HG02970 (cell line): ENCODE data around the gene FUT8.

Experiments used
- ATAC-seq: cut with Tn5 transposase; IDR thresholded peaks from one replicate; pipeline ENCODE4 v1.9.1; 2021; ENCODE audit warnings: mild to moderate bottlenecking, moderate library complexity, moderate number of reproducible peaks; ENCODE audit not compliant: unreplicated experiment, low FRiP score

Gene FUT8

DNA sequence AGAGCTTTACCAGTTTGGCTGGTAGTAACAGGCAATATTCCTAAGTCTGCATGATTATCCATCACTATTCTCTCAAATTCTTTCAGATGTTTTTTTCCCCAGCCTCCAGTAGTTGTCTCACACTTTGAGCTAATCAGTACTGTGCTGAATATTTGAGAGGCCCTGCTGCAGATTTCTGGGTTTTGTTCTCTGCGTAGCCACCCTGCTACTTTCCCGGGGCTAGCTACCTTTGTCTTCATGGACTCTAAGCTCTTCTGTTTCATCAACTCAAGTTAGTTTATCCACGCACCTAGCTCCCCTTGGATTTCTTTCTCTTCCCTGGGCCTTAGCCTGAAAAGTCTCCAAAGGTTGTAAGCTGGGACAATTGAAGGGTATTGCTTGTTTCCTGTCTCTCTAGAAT lies 73.0 kb downstream of the FUT8 start:
- ATAC-seq, result no peak

DNA sequence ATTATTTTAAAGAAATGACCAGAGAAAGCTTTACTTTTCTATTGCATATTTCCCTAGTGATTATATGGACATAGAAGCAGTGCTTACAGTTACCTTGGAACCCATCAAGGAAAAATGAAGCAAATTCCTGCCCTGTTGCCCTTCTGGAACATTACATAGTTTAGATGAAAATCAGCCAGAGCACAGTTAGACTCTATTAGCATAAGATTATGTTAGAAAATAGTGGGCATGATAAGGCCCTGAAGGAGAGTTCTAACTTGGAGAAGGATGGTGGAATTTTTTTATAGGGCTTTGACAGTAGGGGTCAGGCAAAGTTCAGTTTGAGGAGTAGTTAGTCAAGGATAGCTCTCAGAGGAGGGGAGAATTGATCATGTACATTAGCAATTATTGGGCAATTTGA lies 74.3 kb downstream of the FUT8 start:
- ATAC-seq, result no peak

DNA sequence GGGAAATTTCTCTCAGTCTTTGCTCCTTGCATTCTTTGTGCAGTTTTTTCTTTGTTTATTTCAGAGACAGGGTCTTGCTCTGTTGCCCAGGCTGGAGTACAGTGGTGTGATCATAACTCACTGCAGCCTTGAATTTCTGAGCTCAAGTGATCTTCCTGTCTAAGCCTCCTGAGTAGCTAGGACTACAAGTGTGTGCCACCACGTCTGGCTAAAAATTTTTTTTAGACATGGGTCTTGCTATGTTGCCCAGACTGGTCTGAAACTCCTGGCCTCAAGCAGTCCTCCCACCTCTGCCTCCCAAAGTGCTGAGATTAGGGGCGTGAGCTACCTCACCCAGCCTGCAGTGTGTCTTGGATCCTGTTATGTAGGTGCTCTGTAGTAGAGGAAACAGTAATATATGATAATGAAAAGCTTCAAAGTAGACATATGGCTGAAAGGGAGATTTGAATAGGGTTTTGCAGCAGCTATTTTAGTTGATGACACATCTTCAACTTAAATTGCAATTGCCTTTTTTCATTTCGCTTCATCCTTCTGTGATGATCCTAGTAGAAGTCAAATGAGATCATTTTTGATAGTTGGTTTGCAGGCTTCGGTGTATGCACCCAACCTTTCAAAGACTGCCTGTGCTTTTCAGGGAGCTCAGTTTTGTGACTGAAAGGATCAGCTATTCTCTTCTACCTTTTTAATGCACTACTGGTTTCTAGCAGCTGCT lies 75.4 kb downstream of the FUT8 start:
- no peak for ATAC-seq

DNA sequence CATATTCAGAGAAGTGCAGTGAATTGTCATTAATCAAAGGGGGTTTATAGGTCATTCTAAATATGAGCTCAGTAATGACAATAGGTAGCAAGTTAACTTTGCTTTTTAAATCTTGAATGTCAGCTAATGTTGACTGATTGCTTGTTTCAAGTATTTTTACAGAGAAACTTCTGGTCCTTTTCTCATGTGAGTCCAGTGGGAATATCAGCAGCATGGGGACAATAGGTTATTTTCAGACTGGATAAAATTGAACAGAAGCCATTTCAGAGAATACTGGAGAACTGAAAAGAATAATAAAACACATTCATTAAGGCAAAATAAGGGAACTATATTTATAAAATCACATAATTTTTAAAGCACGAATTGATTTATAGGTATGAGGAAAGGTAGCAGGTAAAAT lies 78.7 kb downstream of the FUT8 start:
- no peak for ATAC-seq

DNA sequence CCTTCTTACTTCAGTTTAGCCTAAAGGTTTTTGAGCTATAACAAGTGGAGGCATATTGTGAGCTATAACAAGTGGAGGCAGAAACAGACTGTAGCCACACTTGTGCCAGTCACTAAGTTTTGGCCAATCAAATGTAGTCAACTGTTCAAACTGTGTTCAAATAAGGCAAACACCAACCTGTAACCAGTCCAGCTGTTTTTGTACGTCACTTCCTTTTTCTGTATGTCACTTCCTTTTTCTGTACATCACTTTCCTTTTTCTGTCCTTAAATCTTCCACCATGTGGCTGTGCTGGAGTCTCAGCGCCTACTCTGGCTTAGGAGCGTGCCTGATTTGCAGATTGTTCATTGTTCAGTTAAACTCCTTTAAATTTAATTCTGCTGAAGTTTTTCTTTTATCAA lies 79.7 kb downstream of the FUT8 start:
- ATAC-seq, result no peak

DNA sequence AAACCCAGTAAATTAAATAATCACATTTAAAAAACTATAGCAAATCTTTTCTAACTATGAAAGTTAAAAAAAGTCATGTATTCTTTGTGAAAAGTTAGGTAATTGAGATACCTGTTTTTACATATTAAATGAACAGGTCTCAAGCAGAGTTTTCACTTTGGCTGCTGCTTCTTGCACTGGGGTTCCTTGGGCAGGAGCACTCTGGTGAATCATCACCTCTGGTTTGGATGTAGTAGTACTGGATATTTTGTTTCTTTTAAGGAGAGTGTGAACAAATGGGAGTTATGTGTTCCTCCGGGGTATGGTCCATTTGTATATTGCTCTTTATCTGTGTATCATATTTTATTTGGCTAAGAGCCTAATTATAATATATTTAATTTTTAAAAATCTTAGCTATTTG lies 82.7 kb downstream of the FUT8 start:
- ATAC-seq, result no peak

DNA sequence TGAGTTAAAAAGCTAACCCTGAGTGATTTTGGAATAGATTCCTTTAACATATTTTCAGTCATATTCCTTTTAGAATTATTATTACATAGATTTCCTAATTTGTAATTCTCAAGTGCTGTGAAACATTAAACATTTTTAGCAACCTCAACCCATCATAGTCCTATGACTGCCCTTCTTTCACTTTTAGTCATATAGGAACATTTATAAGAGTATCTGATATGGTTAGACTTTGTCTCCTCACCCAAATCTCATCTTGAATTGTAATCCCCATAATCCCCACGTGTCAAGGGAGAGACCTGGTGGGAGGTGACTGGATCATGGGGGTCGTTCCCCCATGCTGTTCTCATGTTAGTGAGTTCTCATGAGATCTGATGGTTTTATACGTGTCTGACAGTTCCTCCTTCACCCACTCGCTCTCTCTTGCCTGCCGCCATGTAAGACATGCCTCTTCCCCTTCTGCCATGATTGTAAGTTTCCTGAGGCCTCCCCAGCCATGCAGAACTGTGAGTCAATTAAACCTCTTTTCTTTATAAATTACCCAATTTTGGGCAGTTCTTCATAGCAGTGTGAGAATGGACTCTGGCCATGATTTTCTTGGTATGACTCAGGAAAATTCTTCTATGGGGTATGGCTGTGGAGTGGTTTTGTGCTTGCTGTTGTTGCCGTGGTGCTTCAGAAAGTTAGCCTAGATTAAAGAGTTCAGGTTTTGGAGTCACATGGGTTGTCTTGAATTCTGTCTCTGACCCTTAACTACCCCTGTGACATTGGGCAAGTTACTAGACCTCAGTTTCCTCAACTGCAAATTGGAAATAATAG lies 83.9 kb downstream of the FUT8 start:
- no peak for ATAC-seq

DNA sequence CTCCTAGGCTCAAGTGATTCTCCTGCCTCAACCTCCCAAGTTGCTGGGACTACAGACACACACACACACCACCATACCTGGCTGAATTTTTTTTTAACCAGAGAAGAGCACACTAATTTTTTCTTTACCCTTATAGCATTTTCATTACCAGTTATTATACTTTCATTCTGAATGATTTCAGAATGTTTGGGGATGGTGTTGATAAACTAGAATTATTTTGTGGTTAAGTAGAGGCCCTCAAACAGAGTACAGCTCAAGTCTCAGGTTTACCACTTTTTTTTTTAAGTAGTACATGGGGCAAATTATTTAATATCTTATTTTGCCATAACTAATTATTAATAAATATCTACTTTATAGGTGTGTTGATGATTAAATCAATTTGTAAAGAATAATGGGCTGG lies 86.6 kb downstream of the FUT8 start:
- no peak for ATAC-seq

DNA sequence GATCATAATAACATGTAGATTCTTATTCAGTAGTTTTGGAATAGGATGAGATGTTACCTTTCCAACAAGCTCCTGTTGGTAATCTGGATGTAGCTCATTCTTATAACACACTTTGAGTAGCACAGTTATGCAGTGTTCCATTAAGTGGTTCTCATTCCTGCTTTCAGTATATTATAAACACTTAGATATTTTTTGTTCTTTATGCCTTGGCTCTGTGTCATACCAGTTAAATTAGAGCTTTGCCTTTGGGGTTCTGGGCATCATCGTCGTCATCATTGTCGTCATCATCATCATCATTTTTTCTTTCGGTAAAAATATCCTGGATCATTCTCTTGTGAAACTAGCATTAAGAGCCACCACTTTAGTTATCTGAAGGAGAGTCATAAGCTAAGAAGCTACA lies 87.5 kb downstream of the FUT8 start:
- no peak for ATAC-seq

DNA sequence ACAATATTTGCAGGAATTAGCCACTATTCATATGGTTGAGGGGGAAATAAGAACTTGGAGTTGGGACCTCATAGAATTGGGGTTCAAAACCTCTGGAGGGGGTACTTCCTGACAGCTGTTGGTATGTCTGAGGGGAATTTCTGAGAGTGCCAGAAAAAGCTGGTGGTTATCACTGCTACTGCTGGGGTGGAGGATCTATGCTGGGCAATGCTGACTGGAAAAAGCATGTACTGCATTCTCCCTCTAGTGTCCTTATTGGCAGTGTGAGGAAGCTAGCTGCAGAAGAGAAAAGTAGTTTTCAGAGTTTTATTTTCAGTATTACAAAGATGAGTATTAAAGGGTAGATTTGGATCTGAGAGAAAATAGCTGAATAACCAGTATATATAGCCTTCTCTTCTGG lies 88.8 kb downstream of the FUT8 start:
- ATAC-seq, result no peak

DNA sequence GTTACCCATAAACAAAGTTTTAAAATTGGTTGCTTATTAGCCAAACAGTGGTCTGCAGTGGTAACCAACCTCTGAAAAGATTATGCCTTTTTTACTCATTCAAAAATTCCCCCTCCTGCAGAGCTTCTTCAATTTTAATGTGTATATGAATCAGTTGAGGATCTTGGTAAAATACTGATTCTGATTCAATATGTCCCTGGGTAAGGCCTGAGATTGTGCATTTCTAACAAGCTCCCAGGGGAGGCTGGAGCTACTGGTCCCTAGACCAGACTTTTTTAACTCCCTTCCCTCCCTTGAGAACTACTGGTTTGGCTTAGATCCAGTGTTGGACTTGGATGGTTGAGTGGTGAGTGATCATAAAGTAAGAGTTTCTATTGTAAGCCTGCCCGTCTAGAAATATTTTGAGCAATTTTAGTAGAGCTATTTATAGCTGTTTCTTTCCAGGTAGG lies 90.2 kb downstream of the FUT8 start:
- no peak for ATAC-seq

DNA sequence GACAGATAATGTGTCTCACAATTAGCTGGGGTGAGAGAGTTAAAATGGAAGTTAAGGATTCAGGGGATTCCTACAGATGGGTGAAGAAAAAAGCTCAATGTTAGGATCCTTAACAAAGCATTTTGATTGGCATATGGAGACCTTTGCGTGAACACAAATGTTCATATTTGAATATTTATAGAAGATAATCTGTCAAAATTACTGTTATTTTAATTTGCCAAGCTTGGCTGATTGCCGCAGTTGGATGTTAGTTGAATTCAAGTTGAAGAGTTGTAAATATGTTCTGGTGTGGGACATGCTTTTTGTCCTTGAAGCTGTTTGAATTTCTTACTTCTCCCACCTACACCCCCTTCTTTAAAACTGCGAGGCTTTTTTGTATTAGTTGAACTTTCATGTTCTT lies 91.2 kb downstream of the FUT8 start:
- no peak for ATAC-seq

DNA sequence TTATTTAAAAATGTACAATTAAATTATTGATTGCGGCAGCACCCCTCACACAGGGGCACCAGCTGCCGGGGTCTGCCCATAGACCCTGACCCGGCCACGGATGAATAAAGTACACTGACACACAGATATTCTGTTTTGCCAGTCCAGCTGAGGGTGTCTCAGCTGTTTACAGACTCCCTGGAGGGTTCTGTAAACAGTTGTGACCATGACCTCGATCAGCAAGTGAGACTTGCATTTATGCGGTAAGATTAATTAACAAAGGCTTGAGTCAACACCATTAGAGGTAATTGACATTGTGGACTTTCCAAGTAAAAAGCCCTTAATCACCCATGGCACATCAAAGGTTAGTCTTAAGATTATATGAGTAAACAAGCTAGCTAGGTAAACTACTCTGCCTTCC lies 94.3 kb downstream of the FUT8 start:
- ATAC-seq, result no peak

DNA sequence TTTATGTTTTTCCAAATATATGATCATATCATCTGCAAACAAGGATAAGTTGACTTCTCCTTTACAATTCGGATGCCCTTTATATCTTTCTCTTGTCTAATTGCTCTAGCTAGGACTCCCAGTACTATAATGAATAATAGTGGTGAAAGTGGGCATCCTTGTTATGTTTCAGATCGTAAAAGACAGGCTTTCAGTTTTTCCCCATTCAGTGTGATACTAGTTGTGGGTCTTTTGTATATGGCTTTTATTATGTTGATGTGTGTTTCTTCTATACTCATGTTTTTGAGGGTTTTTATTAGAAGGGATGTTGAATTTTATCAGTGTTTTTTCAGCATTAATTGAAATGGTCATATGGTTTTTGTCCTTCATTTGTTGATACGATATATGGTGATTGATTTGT lies 97.3 kb downstream of the FUT8 start:
- ATAC-seq, result no peak

DNA sequence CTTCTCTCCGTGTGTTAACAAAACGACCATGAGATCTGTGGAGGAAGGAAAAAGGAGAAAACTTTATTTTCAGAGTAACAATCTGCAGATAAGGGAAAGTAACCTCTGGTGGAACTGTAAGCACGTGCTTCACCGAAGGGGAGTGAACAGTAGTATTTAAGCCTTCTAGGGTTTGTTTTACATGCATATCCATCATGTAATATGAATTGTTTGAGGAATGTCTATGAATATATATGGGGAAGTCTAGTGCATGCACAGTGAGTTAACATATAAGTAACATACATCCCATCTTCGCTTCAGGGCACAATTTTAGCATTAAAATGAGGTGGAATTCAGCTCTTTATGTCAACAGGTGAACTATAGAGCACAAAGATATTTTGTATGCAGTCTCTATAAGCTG lies 101.1 kb downstream of the FUT8 start:
- no peak for ATAC-seq

DNA sequence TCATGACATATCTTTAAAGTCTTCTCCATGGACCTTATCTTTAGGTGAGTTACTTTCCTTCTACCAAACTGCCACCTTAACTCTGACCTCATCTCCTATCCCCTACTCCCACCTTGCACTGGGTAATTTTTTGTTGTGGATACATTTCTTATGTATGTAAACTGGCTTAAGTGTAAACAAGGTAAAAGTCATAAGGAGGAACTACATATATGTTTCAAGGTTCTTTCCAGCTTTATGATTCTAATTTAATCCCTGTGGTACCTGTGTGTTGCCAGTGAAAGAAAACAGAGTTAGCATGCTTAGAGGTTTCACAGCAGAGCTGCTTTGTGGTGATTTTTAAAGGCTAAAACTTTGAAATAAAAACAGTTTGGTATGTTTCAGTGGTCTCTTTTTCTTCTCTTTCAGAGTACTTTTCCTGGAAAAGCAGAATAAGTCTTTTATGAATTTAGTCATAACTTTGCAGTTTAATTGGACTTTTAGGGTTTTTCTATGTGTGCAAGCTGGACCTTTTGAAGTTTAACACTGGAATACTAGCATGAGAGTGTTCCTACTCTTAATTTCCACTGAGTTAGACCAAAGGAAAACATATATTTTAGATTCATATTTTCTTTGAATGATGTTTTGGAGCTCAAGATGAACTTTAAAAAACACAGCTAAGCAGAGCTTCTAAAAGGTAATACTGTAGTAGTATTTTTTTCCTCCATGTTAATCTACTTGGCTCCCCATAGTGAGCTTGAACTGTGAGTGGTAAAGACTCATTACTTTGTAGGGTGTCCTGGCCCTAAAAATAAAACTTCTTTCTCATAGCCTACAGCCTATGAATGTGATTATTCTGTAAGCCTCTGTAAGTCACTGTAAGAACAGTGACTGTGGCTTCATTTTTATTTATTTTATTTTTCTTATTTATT lies 105.4 kb downstream of the FUT8 start:
- no peak for ATAC-seq

DNA sequence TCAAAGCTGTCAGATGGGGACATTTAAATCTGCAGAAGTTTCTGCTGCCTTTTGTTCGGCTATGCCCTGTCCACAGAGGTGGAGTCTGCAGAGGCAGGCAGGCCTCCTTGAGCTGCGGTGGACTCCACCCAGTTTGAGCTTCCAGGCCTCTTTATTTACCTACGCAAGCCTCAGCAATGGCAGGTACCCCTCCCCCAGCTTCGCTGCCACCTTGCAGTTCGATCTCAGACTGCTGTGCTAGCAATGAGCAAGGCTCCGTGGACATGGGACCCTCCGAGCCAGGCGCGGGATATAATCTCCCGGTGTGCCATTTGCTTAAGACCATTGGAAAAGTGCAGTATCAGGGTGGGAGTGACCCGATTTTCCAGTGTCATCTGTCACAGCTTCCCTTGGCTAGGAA lies 115.5 kb downstream of the FUT8 start:
- no peak for ATAC-seq

DNA sequence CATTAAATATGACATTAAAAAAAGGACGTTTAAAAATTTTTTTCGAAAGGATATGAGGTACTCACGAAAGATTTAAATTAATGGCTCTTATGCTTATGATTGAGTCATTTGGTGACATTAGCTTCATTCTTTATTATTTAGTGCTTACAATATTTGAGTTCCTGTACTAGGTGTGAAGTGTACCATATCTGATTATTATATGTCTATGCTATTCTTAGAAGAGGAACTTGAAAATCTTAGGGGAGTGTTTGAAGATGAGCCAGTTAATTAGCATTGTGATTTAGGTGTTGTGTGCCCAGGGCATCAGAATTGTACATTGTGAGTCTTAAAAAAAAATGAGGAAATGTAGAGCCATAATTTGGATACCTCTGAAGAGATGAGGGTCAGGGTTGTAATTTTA lies 118.6 kb downstream of the FUT8 start:
- ATAC-seq, result no peak

DNA sequence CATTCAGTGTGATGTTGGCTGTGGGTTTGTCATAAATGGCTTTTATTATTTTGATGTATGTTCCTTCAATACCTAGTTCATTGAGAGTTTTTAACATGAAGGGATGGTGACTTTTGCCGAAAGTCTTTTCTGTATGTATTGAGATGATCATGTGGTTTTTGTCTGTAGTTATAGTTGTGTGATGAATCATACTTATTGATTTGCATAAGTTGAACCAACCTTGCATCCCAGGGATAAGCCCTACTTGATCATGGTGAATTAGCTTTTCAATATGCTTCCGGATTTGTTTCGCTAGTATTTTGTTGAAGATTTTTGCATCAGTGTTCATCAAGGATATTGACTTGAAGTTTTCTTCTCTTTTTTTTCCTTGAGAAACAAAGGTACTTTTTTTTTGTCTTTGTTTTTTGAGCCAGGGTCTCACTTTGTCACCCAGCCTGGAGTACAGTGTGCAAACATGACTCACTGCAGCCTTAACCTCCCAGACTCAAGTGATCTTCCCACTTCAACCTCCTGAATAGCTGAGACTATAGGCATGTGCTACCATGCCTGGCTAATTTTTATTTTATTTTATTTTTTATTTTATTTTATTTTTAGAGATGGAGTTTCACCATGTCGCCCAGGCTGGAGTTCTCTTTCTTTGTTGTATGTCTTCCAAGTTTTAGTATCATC lies 121.3 kb downstream of the FUT8 start:
- no peak for ATAC-seq

DNA sequence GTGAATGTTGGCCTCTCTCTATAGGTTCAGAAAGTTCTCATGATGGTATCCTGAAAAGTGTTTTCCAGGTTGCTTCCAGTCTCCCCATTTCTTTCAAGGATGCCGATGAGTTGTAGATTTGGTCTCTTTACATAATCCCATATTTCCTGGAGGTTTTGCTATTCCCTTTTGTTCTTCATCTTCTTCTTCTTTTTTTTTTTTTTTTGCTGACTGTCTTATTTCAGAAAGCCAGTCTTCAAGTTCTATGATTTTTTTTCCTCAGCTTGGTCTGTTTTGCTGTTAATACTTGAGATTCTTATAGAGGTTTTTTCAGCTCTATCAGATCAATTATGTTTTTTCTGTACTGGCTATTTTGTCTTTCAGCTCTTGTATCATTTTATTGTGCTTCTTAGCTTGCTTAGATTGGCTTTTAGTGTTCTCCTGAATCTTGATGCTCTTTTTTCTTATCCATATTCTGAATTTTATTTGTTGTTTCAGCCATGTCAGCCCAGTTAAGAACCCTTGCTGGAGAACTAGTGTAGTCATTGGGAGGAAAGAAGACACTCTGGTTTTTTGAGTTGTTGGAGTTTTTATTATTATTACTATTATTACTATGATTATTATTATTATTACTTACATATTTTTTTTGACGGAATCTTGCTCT lies 124.4 kb downstream of the FUT8 start:
- ATAC-seq, result no peak
